Endodermal cell (in vitro differentiated cells): Measurements from ENCODE around the gene VTN. TPM values are rescaled to one million over a fixed set of nuclear protein-coding genes. Genes with fewer than 3 reads are reported as not detected.

Source experiments
- DNase-seq: peaks from one replicate; pipeline ENCODE4 v3.0.0-alpha.2; 2017
- H3K27ac ChIP-seq: 2 replicates; pipeline ENCODE4 v1.5.1; 2013; ENCODE audit warnings: mild to moderate bottlenecking, low read depth, low read length, moderate library complexity
- H3K27me3 ChIP-seq: 2 replicates; pipeline ENCODE4 v1.6.1; 2013; ENCODE audit warnings: mild to moderate bottlenecking, low read length, moderate library complexity; ENCODE audit not compliant: insufficient read depth, control insufficient read depth, poor library complexity, severe bottlenecking
- H3K36me3 ChIP-seq: 2 replicates; pipeline ENCODE4 v1.7.0; 2013; ENCODE audit warnings: mild to moderate bottlenecking, low read length, moderate library complexity; ENCODE audit not compliant: control insufficient read depth, insufficient read depth
- H3K4me1 ChIP-seq: one replicate; pipeline ENCODE4 v1.7.0; 2013; ENCODE audit warnings: low read length; ENCODE audit not compliant: control insufficient read depth, insufficient read depth
- H3K4me3 ChIP-seq: 2 replicates; pipeline ENCODE4 v1.5.1; 2013; ENCODE audit warnings: mild to moderate bottlenecking, low read length, moderate library complexity
- H3K9ac ChIP-seq: 2 replicates; pipeline ENCODE4 v1.6.1; 2013; ENCODE audit warnings: mild to moderate bottlenecking, low read length, moderate library complexity; ENCODE audit not compliant: poor library complexity, severe bottlenecking; ENCODE audit errors: extremely low read depth
- H3K9me3 ChIP-seq: 2 replicates; pipeline ENCODE4 v1.6.1; 2013; ENCODE audit warnings: mild to moderate bottlenecking, low read length, moderate library complexity; ENCODE audit not compliant: control insufficient read depth
- H3K27ac Mint-ChIP-seq: 2 replicates; pipeline ENCODE4 v1.8.0; 2020; ENCODE audit warnings: mixed read lengths
- H3K27me3 Mint-ChIP-seq: 2 replicates; pipeline ENCODE4 v1.8.0; 2021; ENCODE audit warnings: mild to moderate bottlenecking, mixed read lengths; ENCODE audit not compliant: insufficient read depth
- H3K36me3 Mint-ChIP-seq: 2 replicates; pipeline ENCODE4 v1.8.0; 2020; ENCODE audit warnings: low read depth, mixed read lengths
- H3K4me1 Mint-ChIP-seq: 2 replicates; pipeline ENCODE4 v1.8.0; 2020; ENCODE audit warnings: mixed read lengths
- H3K4me3 Mint-ChIP-seq: 2 replicates; pipeline ENCODE4 v1.8.0; 2020; ENCODE audit warnings: mild to moderate bottlenecking, moderate library complexity, mixed read lengths
- H3K9me3 Mint-ChIP-seq: 2 replicates; pipeline ENCODE4 v1.8.0; 2020; ENCODE audit warnings: mild to moderate bottlenecking, mixed read lengths
- WGBS, 2 experiments: methylation state at CpG; one replicate each; pipeline versions ENCODE4 v1.1.5 to v1.1.7; 2013; ENCODE audit warnings: missing lambda C conversion rate in 2 of 2, mixed read lengths in 1 of 2; ENCODE audit not compliant: insufficient coverage in 1 of 2, insufficient read length in 1 of 2; 5-methylcytosine and 5-hydroxymethylcytosine counted together
- total RNA-seq, 2 donors: library from RNA; stranded (reverse); fragmentation: NEBNext Ultra II Directional in 1 of 2; extraction: Animal tissue kit (Norgen Biotek cat#: 25700) in 1 of 2; gene quantifications; 2 replicates in 1 of 2; 3 replicates in 1 of 2; pipeline ENCODE4 v1.2.1, GENCODE V29; 2021
- TF ChIP-seq, protein P1 (sequence below): fragments of 200-600 bp; sonication (generic); conservative IDR thresholded peaks from 2 replicates; pipeline ENCODE4 v1.5.0; 2021; ENCODE audit warnings: antibody characterized with exemption, mild to moderate bottlenecking

Gene VTN
- total RNA-seq, 2 donors from 2014 or later = 2.5 to 6.7 TPM

DNA sequence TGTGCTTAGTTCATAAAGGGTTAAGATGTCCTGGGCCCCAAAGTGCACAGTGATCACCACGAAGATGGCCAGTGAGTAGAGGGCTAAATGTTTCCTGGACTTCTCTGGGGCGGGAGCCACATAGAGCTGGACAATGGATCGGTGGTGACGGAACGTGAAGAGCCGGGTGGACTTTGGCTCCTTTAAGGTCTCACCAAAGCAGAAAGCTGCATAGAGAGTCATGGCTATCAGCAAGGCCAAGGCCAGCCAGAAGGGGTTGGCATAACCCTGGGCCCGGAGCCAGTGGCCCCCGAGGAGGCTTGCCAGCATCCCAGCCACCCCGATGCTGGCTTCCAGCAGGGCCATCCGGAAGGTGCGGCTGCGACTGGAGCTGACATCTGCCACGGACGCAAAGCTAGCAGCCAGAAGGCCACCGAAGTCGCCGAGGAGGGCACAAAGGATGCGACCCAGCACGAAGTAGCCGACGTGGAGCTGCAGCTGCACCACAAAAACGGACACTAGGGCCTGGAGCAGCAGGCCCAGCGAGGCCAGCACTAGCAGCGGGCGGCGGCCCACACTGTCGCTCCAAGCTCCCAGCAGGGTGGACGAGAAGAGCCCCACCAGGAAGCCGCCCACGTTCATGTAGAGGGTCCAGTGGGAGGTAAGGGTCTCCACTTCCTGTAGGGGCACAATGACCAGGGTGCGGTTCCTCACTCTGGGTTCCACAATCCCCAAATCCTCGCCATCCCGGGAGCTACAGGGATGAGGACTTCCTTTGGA lies 34.9 kb upstream of the VTN start:
- Mint-ChIP-seq H3K4me3 (peak overlapping the region; percentile 63), H3K27ac (no peak overlapping the region), H3K4me1 (peaks cover 48% of the 10 kb centered on the region), H3K27me3 (peaks cover 9% of the 10 kb centered on the region), H3K36me3 (no peaks in the 10 kb centered on the region), H3K9me3 (no peaks in the 10 kb centered on the region)
- WGBS, 2 experiments = 63 to 67% methylated on average over 14 to 33 of the region's 33 CpGs
- DNase-seq = peak; percentile 80
- Histone ChIP-seq H3K27me3 (no peaks in the 10 kb centered on the region), H3K27ac (no peak overlapping the region), H3K36me3 (no peaks in the 10 kb centered on the region), H3K4me3 (peak overlapping the region; percentile 74), H3K9me3 (no peaks in the 10 kb centered on the region), H3K4me1 (peaks cover 15% of the 10 kb centered on the region), H3K9ac (no peak overlapping the region)
- TF ChIP-seq, protein P1, sequence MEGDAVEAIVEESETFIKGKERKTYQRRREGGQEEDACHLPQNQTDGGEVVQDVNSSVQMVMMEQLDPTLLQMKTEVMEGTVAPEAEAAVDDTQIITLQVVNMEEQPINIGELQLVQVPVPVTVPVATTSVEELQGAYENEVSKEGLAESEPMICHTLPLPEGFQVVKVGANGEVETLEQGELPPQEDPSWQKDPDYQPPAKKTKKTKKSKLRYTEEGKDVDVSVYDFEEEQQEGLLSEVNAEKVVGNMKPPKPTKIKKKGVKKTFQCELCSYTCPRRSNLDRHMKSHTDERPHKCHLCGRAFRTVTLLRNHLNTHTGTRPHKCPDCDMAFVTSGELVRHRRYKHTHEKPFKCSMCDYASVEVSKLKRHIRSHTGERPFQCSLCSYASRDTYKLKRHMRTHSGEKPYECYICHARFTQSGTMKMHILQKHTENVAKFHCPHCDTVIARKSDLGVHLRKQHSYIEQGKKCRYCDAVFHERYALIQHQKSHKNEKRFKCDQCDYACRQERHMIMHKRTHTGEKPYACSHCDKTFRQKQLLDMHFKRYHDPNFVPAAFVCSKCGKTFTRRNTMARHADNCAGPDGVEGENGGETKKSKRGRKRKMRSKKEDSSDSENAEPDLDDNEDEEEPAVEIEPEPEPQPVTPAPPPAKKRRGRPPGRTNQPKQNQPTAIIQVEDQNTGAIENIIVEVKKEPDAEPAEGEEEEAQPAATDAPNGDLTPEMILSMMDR = peak; percentile 12

DNA sequence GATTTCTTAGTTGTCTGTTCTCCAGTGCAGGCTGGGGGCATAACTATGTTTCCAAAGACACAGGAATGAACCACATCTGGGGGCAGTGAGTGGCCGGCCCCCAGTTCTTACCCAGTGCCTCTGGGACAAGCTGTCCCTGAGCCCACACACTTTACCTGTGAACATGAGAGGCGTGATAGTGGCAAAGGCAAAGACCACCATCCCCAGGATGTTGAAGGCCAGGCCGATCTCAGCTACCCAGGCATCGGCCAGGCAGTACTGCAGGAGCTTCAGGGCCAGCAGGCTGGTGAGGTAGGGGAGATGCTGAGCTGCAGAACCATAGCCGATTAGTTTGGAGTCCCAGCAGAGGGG lies 34.3 kb upstream of the VTN start:
- Mint-ChIP-seq H3K4me3 (peak overlapping the region; percentile 63), H3K9me3 (no peaks in the 10 kb centered on the region), H3K4me1 (peaks cover 48% of the 10 kb centered on the region), H3K27ac (no peak overlapping the region), H3K27me3 (peaks cover 9% of the 10 kb centered on the region), H3K36me3 (no peaks in the 10 kb centered on the region)
- WGBS, 2 experiments = 89 to 96% methylated on average over 5 of the region's 5 CpGs
- H3K9ac ChIP-seq = no peak overlapping the region
- no peaks in the 10 kb centered on the region for H3K9me3 ChIP-seq
- no peak overlapping the region for H3K4me3 ChIP-seq
- TF ChIP-seq, protein P1 = no peak
- peaks cover 15% of the 10 kb centered on the region for H3K4me1 ChIP-seq
- H3K27ac ChIP-seq = no peak overlapping the region
- no peaks in the 10 kb centered on the region for H3K36me3 ChIP-seq
- DNase-seq = no peak
- H3K27me3 ChIP-seq = no peaks in the 10 kb centered on the region

DNA sequence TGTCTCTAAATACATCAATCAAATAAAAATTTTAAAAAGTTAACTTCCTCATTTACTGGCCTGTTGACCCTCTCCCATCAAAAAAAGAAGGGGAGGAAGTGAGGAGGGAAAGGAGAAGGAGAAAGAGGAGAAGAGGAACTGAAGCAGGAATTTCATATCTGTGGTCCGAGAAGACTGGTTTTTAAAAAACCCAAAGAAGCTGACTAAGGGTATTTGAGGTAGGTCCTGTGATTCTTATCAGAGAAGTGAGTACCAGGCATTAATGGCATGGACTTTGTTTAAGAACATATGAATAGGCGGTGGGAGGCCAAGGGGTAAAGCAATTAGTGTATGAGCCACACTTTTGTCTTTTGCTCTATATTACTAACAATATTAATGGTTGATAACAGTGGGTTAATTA lies 33.9 kb upstream of the VTN start:
- no peaks in the 10 kb centered on the region for H3K27me3 ChIP-seq
- TF ChIP-seq, protein P1 = no peak
- H3K9ac ChIP-seq = no peak overlapping the region
- H3K9me3 ChIP-seq = no peaks in the 10 kb centered on the region
- Mint-ChIP-seq H3K27me3 (peaks cover 9% of the 10 kb centered on the region), H3K4me3 (no peak overlapping the region), H3K9me3 (no peaks in the 10 kb centered on the region), H3K36me3 (no peaks in the 10 kb centered on the region), H3K27ac (no peak overlapping the region), H3K4me1 (peaks cover 48% of the 10 kb centered on the region)
- no peak overlapping the region for H3K4me3 ChIP-seq
- 94 to 97% methylated on average over 2 of the region's 2 CpGs for WGBS, 2 experiments
- DNase-seq = no peak
- H3K27ac ChIP-seq = no peak overlapping the region
- H3K4me1 ChIP-seq = peaks cover 15% of the 10 kb centered on the region
- no peaks in the 10 kb centered on the region for H3K36me3 ChIP-seq
